Naive thymus-derived CD8-positive, alpha-beta T cell (primary cell): ENCODE results near the gene STRN4. TPM values are rescaled to one million over a fixed set of nuclear protein-coding genes. Genes with fewer than 3 reads are reported as not detected.

ENCODE experiments used
- ATAC-seq, 2 donors: fragments of 150-1000 bp; cut with Tn5 transposase in 1 of 2; sonication (Bioruptor Pico), chemical (Tn5 transposase) in 1 of 2; 1 replicate in 1 of 2; 2 replicates in 1 of 2; pipeline ENCODE4 v1.10.0; 2021; ENCODE audit warnings: mild to moderate bottlenecking in 2 of 2, moderate library complexity in 2 of 2
- POLR2A ChIA-PET: fragments of 350-600 bp; sonication (Branson Sonifier 250); formaldehyde crosslinking; loops from one replicate; lab custom pipeline; 2021; ENCODE audit warnings: antibody characterized with exemption; lab: Charles Lee
- DNase-seq, 10 donors: peaks; one replicate each; pipeline versions ENCODE4 v3.0.0 to v3.0.0-alpha.2; 2020 to 2022
- H3K27ac Mint-ChIP-seq, 10 donors: one replicate each; pipeline ENCODE4 v1.8.0; 2020 to 2022; ENCODE audit warnings: mild to moderate bottlenecking in 10 of 10, mixed read lengths in 10 of 10, moderate library complexity in 4 of 10, inconsistent platforms in 1 of 10
- H3K27me3 Mint-ChIP-seq, 5 donors: one replicate each; pipeline ENCODE4 v1.8.0; 2021 to 2022; ENCODE audit warnings: mixed read lengths in 5 of 5
- H3K36me3 Mint-ChIP-seq, 3 donors: one replicate each; pipeline ENCODE4 v1.8.0; 2020 to 2022; ENCODE audit warnings: mixed read lengths in 3 of 3, mild to moderate bottlenecking in 2 of 3, inconsistent platforms in 1 of 3
- H3K4me1 Mint-ChIP-seq, 4 donors: one replicate each; pipeline ENCODE4 v1.8.0; 2021 to 2022; ENCODE audit warnings: mixed read lengths in 4 of 4
- H3K4me3 Mint-ChIP-seq, 10 donors: one replicate each; pipeline ENCODE4 v1.8.0; 2020 to 2022; ENCODE audit warnings: mild to moderate bottlenecking in 10 of 10, mixed read lengths in 10 of 10, moderate library complexity in 6 of 10, inconsistent platforms in 1 of 10
- H3K9me3 Mint-ChIP-seq, 9 donors: one replicate each; pipeline ENCODE4 v1.8.0; 2020 to 2022; ENCODE audit warnings: mixed read lengths in 9 of 9, mild to moderate bottlenecking in 3 of 9, inconsistent platforms in 1 of 9, moderate library complexity in 1 of 9
- polyA plus RNA-seq, 3 donors: library from polyadenylated mRNA; unstranded; fragments of 300-500 nt; fragmentation: Illumina TruSeq; gene quantifications; one replicate each; pipeline ENCODE4 v1.2.3, GENCODE V29; 2021
- total RNA-seq, 8 experiments: library from RNA in 2 of 8; stranded (reverse) in 2 of 8; gene quantifications; one replicate each; pipeline ENCODE4 v1.2.3 and lab custom pipeline; 2021 to 2026

The STRN4 gene
- total and polyA plus RNA-seq, 5 experiments from 2014 or later = 8.2 to 81.9 (median 25.7) TPM

DNA sequence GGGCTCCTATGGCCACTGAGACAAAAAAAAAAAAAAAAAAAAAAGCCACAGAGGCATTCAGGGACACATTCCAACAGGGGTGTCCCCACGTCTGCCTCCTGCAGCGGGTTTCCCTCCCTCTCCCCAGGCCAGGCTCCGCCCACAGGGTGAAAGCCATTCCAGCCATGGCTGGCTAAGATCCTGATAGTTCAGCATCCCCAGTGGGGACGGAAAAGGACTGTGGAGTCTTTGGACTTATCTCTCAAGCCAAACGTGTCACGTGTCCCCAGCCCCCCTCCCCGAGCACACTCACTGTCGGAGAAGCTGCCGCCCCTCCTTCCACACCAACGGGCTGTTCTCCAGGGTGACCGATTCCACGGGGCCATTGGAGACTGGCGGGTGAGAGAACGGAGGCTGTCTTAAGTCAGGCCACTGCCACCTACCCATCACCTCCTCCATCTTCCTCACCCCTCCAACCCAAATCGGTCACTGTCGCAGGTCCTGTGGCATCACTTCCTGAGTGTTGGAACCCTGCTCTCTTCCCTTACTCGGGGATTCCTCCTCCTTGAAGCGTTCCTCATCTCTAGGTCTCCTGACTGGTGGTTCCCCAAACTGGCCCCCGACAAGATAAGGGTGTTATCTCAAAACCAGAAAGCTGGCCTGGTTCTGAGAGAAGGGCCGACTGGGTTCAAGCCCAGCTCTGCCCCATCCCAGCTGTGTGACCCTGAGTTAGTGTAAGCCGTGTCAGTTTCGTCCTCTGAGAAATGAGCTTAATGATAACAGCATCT lies 9.5 kb downstream of the STRN4 start:
- peaks cover 16 to 26% (median 22%) of the 10 kb centered on the region in 4 donors for H3K4me1 Mint-ChIP-seq
- peaks cover 0 to 63% (median 4%) of the 10 kb centered on the region in 3 donors for H3K36me3 Mint-ChIP-seq
- POLR2A ChIA-PET = no interaction called here
- DNase-seq (no peak), ATAC-seq (no peak)
- no peaks in the 10 kb centered on the region for H3K9me3 Mint-ChIP-seq
- no peaks in the 10 kb centered on the region for H3K27me3 Mint-ChIP-seq
- no peak overlapping the region for H3K4me3 Mint-ChIP-seq
- no peak overlapping the region for H3K27ac Mint-ChIP-seq

DNA sequence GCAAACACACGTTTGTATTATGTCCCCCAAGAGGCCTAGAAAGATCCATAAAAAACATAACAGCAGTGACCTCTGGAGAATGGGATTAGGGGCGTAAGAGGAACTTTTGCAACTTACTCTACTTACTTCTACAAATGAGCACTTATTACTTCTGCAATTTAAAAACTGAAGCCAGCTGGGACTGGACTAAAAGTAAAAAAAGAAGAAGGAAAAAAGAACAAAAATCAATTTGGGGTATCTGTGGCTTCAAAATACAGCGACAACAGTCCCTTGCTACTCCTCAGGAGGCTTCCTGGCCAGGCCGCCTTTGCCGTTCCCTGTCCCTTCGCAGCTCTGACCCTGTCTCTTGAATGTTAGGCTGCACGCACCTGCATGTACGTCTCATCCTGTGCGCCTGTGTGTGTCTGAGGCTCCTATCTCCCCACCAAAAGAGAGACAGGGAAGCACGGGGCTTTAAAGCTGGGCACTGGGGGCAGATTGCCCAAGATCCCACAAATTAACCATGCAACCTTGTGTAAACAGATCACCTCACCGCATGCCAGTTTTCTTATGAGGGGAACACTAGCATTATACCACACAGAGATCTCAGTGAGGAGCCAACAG lies 12.5 kb downstream of the STRN4 start:
- no peak for DNase-seq
- H3K4me1 Mint-ChIP-seq = peaks cover 9 to 17% (median 13%) of the 10 kb centered on the region in 4 donors
- no peak overlapping the region for H3K27ac Mint-ChIP-seq
- H3K27me3 Mint-ChIP-seq = no peaks in the 10 kb centered on the region
- no peaks in the 10 kb centered on the region for H3K9me3 Mint-ChIP-seq
- POLR2A ChIA-PET = interaction anchor here (0.7 kb wide), 1 partner anchor 8 kb away, joined by 3 read pairs; no protein-coding TSS in a partner anchor
- H3K4me3 Mint-ChIP-seq = no peak overlapping the region
- peaks cover 0 to 78% (median 3%) of the 10 kb centered on the region in 3 donors for H3K36me3 Mint-ChIP-seq
- no peak for ATAC-seq

DNA sequence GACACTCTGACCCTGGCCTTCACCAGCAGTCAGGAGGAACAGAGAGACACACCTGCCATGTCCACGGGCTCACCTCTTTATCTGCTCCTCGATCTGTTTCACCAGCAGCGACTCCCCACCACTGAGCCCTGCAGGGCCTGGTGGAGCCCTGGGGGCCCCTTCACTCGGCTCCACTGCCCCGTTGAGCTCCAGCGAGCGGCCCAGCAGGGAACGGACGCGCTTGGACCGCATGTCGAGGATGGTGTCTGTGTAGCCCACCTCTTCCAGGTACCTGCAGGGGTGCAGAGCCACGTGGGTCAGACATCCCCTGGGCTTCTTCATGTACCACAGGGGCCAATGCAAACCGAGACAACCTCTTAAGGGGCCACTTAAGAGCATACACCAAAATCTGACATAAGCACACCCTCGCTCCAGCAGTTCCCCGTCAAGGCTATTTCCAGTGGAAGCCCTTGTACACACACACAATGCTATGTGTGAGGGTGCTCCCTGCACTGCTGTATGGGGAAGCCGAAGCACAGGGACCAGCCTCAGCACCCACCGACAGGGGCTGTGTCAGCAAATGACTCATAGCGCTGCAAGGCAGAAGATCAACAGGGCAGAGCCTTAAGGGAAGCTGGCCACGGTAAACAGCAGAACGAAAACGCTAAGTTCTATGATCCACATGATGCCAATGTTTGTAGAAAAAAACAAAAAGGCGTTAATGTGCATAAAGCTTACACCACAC lies 13.1 kb downstream of the STRN4 start:
- peaks cover 0 to 74% (median 5%) of the 10 kb centered on the region in 3 donors for H3K36me3 Mint-ChIP-seq
- H3K4me3 Mint-ChIP-seq = no peak overlapping the region
- no peak for ATAC-seq
- no peak for DNase-seq
- POLR2A ChIA-PET = interaction anchor here (0.7 kb wide), 1 partner anchor 9 kb away, joined by 3 read pairs; no protein-coding TSS in a partner anchor
- H3K27me3 Mint-ChIP-seq = no peaks in the 10 kb centered on the region
- no peaks in the 10 kb centered on the region for H3K9me3 Mint-ChIP-seq
- H3K27ac Mint-ChIP-seq = peak overlapping the region in 1 of 10 donors; percentile 25
- peaks cover 14 to 21% (median 16%) of the 10 kb centered on the region in 4 donors for H3K4me1 Mint-ChIP-seq

DNA sequence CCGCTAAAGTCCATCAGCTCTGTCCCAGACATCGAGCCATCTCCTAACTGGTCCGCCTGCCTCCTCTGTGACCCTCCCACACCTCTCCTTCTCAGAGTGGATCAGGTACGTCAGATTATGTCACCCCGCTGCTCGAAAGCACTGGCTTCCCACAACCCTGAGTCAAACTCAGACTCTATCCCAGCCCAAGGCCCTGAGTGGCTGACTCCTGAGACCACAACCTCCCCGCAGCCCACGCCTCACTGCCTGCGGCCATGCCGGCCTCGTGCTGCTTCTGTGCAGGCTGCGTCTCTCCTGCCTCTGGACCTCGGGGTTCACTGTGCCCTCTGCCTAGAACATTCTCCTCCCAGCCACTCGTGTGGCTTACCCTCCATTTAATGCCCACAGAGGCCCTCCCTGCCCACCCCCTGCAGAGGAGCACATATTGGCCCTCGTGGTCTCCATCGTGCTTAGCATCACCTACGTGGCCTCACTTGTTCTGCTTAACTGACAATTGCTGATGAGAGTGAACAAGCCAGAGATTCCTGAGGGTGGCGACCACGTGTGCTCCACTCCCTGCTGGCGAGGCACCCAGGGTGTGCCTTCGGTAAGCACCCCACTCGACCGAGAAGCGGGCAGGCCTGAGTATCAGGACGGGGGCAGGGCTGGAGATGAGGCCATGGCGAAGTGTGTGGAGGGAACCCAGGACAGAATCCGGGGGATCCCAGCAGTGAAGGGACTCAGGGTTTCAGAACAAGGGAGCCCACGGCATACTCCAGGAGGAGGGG lies 13.9 kb downstream of the STRN4 start:
- DNase-seq = no peak
- no peaks in the 10 kb centered on the region for H3K9me3 Mint-ChIP-seq
- POLR2A ChIA-PET = interaction anchor here (0.5 to 1.2 kb wide), 2 partner anchors 13 to 1202 kb away, joined by 3 read pairs; no protein-coding TSS in a partner anchor
- ATAC-seq = no peak
- H3K27me3 Mint-ChIP-seq = no peaks in the 10 kb centered on the region
- H3K4me1 Mint-ChIP-seq = peaks cover 14 to 21% (median 17%) of the 10 kb centered on the region in 4 donors
- peaks cover 0 to 70% (median 5%) of the 10 kb centered on the region in 3 donors for H3K36me3 Mint-ChIP-seq
- no peak overlapping the region for H3K4me3 Mint-ChIP-seq
- peak overlapping the region in 2 of 10 donors; percentile 15 to 25 for H3K27ac Mint-ChIP-seq

DNA sequence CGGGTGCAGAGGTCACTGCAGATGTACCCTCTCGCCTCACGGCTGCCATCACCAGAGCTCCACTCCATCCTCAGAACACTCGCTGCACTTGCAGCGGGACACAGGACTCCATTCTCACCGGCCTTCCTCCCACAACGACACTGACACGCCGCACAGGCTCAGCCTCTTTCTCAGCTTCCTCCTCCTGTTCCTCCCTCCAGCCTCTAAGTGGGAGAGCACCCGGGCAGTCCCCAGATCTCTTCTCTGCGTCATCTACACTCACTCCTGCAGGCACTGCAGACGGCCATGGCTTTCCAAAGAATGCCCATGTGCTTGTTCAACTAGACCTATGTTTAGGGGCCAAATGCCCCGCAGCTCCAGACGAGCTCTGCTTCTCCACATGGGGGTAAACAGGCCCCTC lies 14.7 kb downstream of the STRN4 start:
- POLR2A ChIA-PET = interaction anchor here (0.5 to 1.6 kb wide), 3 partner anchors 14 to 1201 kb away, joined by 3 to 7 read pairs (median 3); no protein-coding TSS in a partner anchor
- no peak for ATAC-seq

DNA sequence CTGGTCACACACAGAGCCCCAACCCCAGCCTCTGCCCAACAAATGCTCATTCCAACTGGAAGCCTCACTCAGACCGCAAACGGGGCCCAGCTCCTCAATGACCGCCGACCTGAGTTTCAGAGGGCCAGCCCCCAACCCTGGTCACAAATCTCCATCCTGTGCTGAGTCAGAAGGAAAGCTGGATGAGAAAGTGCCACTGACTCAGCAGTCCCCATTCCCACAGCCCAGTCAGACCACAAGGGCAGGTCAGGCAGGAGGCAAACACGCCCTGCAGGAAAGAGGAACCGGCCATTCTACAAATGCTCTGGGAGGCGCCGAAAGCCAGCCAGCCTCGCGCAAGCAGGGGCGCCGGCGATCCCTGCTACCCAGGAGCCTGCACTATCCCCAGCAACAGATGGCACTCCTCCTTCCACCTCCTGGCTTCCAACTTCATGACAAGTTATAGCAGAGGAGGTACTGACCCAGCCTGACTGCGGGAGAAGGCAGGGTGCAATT lies 15.2 kb downstream of the STRN4 start:
- H3K4me3 Mint-ChIP-seq = peak overlapping the region in 1 of 10 donors; percentile 63
- DNase-seq = no peak
- H3K27ac Mint-ChIP-seq = peak overlapping the region in 2 of 10 donors; percentile 15 to 83
- no peaks in the 10 kb centered on the region for H3K27me3 Mint-ChIP-seq
- H3K36me3 Mint-ChIP-seq = peaks cover 0 to 74% (median 3%) of the 10 kb centered on the region in 3 donors
- POLR2A ChIA-PET = interaction anchor here (0.5 to 1.6 kb wide), 3 partner anchors 14 to 69 kb away, joined by 3 to 7 read pairs (median 4); no protein-coding TSS in a partner anchor
- no peaks in the 10 kb centered on the region for H3K9me3 Mint-ChIP-seq
- ATAC-seq = no peak
- H3K4me1 Mint-ChIP-seq = peaks cover 14 to 27% (median 20%) of the 10 kb centered on the region in 4 donors

More for the DNA sequence above, 14.7 kb downstream of the STRN4 start:
- Mint-ChIP-seq H3K4me1 (peaks cover 14 to 24% (median 19%) of the 10 kb centered on the region in 4 donors), H3K36me3 (peaks cover 0 to 71% (median 3%) of the 10 kb centered on the region in 3 donors), H3K27me3 (no peaks in the 10 kb centered on the region), H3K9me3 (no peaks in the 10 kb centered on the region), H3K4me3 (peak overlapping the region in 2 of 10 donors; percentile 60 to 63), H3K27ac (peak overlapping the region in 4 of 10 donors; percentile 15 to 89 (median 76))
- no peak for DNase-seq

DNA sequence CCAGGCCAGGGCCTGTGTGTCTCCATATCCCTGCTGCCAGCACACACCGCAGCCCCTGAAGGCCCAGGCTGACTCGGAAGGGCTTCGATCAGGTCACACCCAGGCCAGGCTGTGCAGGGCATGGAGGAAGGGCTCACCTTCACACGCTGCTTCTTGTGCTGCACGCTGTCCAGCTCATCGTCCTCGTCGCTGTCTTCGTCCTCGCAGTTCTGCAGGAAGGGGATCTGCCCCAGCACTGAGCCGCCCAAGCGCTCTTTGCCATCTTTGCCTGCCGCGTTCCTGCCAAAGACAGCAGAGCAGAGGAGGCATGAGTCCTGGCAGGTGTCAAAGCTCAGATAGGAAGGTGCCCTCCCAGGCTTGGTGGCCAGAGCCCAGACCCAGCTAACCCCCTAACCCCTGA lies 15.7 kb downstream of the STRN4 start:
- DNase-seq (no peak), ATAC-seq (no peak)
- POLR2A ChIA-PET = interaction anchor here (0.5 to 1.6 kb wide), 3 partner anchors 13 to 70 kb away, joined by 3 to 7 read pairs (median 4); no protein-coding TSS in a partner anchor
- Mint-ChIP-seq H3K9me3 (no peaks in the 10 kb centered on the region), H3K4me3 (no peak overlapping the region), H3K4me1 (peaks cover 14 to 27% (median 20%) of the 10 kb centered on the region in 4 donors), H3K27ac (peak overlapping the region in 1 of 10 donors; percentile 15), H3K27me3 (no peaks in the 10 kb centered on the region), H3K36me3 (peaks cover 0 to 75% (median 6%) of the 10 kb centered on the region in 3 donors)

DNA sequence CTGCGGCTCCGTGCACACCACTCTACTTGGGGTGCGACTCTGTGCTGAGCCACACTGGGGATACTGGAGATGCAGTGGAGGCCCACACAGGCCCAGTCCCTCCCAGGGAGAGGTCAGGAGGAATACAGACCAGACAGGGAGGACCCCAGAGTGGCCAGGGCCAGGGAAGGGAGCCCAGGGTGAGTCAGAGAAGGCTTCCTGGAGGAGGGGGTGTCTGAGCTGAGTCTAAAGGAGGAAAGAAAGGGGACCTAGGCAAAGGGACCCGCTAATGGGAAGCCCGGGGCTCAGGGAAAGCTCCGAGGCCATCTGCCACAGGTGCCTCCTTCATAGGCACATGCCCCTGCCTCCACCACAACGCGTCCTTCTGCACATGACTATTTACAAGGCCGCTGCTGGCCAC lies 16.1 kb downstream of the STRN4 start:
- Mint-ChIP-seq H3K27ac (peak overlapping the region in 1 of 10 donors; percentile 62), H3K27me3 (no peaks in the 10 kb centered on the region), H3K9me3 (no peaks in the 10 kb centered on the region), H3K36me3 (peaks cover 0 to 75% (median 8%) of the 10 kb centered on the region in 3 donors), H3K4me3 (no peak overlapping the region), H3K4me1 (peaks cover 14 to 27% (median 20%) of the 10 kb centered on the region in 4 donors)
- ATAC-seq = no peak
- DNase-seq = no peak
- POLR2A ChIA-PET = interaction anchor here (0.8 to 4.1 kb wide), 4 partner anchors 13 to 26 kb away, joined by 3 to 48 read pairs (median 10); no protein-coding TSS in a partner anchor

DNA sequence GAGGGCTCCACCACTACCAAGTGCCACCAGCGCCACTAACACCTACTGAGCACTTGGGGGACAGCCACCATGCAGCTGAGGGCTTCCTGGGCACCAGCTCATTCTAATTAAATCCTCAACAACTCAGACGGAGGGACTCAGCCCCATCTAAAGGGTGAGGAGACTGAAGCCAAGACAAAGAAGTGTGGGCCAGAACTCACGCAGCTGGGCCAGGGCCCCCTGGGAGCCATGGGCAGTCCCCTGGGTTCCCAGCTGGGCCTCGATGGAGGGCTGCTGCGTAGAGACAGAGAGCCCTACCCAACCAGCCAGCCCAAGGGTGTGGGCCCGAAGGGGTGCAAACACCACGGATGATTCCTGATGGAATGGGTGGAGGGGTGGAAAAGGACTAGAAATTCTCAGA lies 16.6 kb downstream of the STRN4 start:
- POLR2A ChIA-PET = interaction anchor here (0.8 to 5.8 kb wide), 4 partner anchors 14 to 25 kb away, joined by 3 to 52 read pairs (median 30); no protein-coding TSS in a partner anchor
- peaks cover 14 to 27% (median 21%) of the 10 kb centered on the region in 4 donors for H3K4me1 Mint-ChIP-seq
- ATAC-seq = no peak
- H3K36me3 Mint-ChIP-seq = peaks cover 0 to 75% (median 8%) of the 10 kb centered on the region in 3 donors
- H3K4me3 Mint-ChIP-seq = no peak overlapping the region
- H3K27me3 Mint-ChIP-seq = no peaks in the 10 kb centered on the region
- no peak for DNase-seq
- no peaks in the 10 kb centered on the region for H3K9me3 Mint-ChIP-seq
- peak overlapping the region in 2 of 10 donors; percentile 56 to 92 for H3K27ac Mint-ChIP-seq

DNA sequence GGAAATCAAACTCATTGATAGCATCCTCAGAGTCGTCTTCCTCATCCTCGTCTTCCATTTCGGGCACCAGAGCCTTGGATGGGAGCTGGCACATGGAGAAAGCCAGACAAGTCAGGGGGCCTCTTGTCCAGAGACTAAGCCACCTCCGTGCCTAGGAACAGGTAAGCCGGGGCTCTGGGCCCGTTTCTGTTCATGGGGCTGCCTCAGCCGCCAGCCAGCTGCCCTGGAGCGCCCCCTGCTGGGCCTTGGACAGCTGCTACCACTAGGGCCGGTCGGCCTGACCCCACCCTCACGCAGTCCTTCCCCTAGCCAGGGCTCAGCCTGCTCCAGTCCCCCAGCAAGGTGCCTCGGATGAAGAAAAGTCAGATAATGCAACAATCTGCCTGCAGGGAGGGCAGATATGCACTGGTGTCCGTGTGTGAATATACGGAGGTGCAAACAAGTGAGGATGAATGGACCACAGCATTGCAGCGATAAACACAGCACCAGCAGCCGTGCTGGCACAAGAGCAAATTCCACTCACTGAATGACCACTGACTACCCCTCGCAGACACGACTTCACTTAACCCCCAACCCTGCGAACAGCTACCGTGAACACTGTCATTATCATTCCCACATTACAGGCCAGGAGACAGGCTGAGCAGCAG lies 17.4 kb downstream of the STRN4 start:
- ATAC-seq (peak; percentile 94 to 95), DNase-seq (peak; percentile 64 to 93 (median 83))
- Mint-ChIP-seq H3K4me3 (peak overlapping the region in 8 of 10 donors; percentile 24 to 75 (median 47)), H3K36me3 (peaks cover 0 to 75% (median 8%) of the 10 kb centered on the region in 3 donors), H3K4me1 (peaks cover 14 to 27% (median 22%) of the 10 kb centered on the region in 4 donors), H3K27me3 (no peaks in the 10 kb centered on the region), H3K9me3 (no peaks in the 10 kb centered on the region), H3K27ac (peak overlapping the region in 7 of 10 donors; percentile 14 to 92 (median 26))
- POLR2A ChIA-PET = interaction anchor here (0.9 to 5.8 kb wide), 6 partner anchors 11 to 118 kb away, joined by 3 to 52 read pairs (median 9); no protein-coding TSS in a partner anchor
